GM19452 (cell line): ENCODE data around the gene NAE1.
"Not testable (repeated sequence)": the region's sequence is repeated elsewhere in the genome, so short reads cannot be mapped to it uniquely, and the experiment has no call there.

Source experiments
- ATAC-seq: cut with Tn5 transposase; IDR thresholded peaks from one replicate; pipeline ENCODE4 v1.9.1; 2021; ENCODE audit not compliant: unreplicated experiment

NAE1 gene

GRCh38 chr16:66809765-66810164, 21.0 kb downstream of the NAE1 start:
- ATAC-seq = no peak

- no peak for ATAC-seq
Measured at GRCh38 chr16:66802159-66802558, 28.6 kb downstream of the NAE1 start.

- ATAC-seq = no peak
Measured at GRCh38 chr16:66801320-66802105, 29.3 kb downstream of the NAE1 start, which contains the start of gene TERB1. Gene TERB1 (minus strand): TSS chr16:66801584. CDS start chr16:66796798, 4,786 bp downstream.

GRCh38 chr16:66800856-66801255, 29.9 kb downstream of the NAE1 start:
- ATAC-seq = no peak

DNA sequence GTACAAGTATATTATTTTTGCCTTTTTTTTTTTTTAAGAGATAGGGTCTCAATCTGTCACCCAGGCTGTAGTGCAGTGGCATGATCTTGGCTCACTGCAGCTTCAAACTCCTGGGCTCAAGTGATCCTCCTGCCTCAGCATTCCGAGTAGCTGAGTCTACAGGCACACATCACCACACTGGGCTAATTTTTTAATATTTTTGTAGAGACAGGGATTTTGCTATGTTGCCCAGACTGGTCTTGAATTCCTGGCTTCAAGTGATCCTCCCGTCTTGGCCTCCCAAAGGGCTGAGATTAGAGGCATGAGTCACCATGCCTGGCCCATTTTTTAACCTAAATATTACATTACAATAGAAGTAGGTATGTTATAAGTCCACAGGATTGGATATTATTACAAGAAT, 32.6 kb downstream of the NAE1 start:
- no peak for ATAC-seq

GRCh38 chr16:66793984-66794383, 36.8 kb downstream of the NAE1 start:
- ATAC-seq = not testable (repeated sequence)

- ATAC-seq = no peak
Measured at GRCh38 chr16:66790130-66790733, 40.5 kb downstream of the NAE1 start.

DNA sequence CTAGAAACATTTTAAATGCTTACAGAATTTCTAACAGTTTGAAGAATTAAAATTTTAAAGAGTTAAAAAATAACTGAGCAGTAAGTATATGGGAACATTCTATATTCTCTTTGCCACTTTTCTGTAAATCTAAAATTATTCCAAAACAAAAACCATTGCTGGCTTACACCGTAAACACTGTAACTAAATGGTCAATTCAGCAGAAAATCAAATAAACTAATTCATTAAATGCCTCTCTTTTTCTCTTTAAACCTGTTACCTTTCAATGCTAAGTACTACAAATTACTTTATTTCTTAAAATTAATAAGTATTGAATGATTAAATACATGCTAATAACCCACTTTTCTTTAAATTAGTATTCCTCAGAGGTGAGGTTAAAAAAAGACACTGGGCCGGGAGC, 43.3 kb downstream of the NAE1 start:
- ATAC-seq = no peak

GRCh38 chr16:66786551-66786950, 44.2 kb downstream of the NAE1 start:
- ATAC-seq = no peak

- ATAC-seq = no peak
Measured at GRCh38 chr16:66776457-66776856, 54.3 kb downstream of the NAE1 start.

DNA sequence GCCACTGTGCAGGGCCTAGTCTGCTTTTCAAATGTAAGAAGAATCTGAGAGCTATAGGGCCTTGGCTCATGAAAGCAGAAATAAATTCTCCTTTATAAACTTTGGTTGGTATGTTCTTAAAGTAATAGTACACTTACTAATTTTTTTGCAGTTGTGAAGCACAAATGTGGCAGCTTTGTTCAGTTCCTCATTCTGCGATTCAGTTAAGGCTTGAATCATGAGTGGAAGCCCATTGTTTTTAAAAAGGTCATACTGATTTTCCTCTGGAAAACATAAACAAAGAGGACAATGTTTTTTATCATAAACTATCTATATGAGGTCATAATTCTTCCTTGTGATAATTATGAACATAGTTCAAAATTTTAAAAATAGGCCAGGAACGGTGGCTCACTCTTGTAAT, 55.8 kb downstream of the NAE1 start:
- ATAC-seq = no peak

DNA sequence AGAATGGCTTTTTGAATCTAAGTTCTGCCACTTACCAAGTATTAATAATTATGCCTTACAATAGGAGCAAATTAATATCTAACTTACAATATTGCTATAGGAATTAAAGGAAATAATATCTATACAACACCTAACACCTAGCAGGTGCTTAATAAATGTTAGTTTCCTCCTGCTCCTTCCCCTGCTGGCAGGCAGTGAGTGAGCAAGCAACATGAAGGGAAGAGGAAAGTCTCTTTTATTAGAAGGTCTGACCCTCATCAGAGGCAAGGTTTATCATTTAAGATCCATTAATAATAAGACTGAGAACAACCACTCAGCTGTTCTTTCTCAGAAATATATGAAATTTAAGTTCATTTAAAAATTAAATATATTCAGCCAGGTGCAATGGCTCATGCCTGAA, 72.7 kb downstream of the NAE1 start:
- ATAC-seq = no peak

- no peak for ATAC-seq
Measured at GRCh38 chr16:66754819-66755218, 76.0 kb downstream of the NAE1 start.

DNA sequence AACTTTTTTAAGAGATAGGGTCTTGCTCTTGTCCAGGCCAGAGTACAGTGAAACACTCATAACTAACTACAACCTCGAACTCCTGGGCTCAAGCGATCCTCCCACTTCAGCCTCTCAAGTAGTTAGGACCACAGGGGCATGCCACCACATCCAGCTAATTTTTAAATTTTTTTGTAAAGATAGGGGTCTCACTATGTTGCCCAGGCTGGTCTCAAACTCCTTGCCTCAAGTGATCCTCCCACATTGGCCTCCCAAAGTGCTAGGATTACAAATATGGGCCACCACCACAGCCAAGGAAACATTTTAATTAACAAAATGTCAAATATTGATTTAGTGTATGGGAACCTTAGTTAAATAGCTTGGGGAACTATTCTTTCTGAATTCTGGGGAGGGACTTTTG, 76.6 kb downstream of the NAE1 start:
- no peak for ATAC-seq

GRCh38 chr16:66752958-66753357, 77.8 kb downstream of the NAE1 start:
- ATAC-seq = no peak
